ENCODE results near the gene TRNP1.
"Not testable (repeated sequence)": the region's sequence is repeated elsewhere in the genome, so short reads cannot be mapped to it uniquely, and the experiment has no call there.

TRNP1 gene, protein sequence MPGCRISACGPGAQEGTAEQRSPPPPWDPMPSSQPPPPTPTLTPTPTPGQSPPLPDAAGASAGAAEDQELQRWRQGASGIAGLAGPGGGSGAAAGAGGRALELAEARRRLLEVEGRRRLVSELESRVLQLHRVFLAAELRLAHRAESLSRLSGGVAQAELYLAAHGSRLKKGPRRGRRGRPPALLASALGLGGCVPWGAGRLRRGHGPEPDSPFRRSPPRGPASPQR

GRCh38 chr1:26993237-26994019, at the start of gene TRNP1:
Gene TRNP1 (plus strand): TSS chr1:26993692. CDS start chr1:26993787, 95 bp downstream.
- in situ Hi-C loops (cut with MboI; ENCODE audit: low sequenced_read_pairs): no loop called here

- in situ Hi-C loops (cut with MboI; ENCODE audit: low sequenced_read_pairs): no loop called here
Observed at GRCh38 chr1:26945138-26945537, 48.4 kb upstream of the TRNP1 start.

GRCh38 chr1:26945728-26946127, 47.8 kb upstream of the TRNP1 start:
- in situ Hi-C loops (cut with MboI; ENCODE audit: low sequenced_read_pairs): no loop called here

- in situ Hi-C loops (cut with MboI; ENCODE audit: low sequenced_read_pairs): no loop called here
Observed at GRCh38 chr1:26946270-26946669, 47.2 kb upstream of the TRNP1 start.

- in situ Hi-C loops (cut with MboI; ENCODE audit: low sequenced_read_pairs): not testable (repeated sequence)
Observed at GRCh38 chr1:26948725-26949057, 44.8 kb upstream of the TRNP1 start.

- in situ Hi-C loops (cut with MboI; ENCODE audit: low sequenced_read_pairs): no loop called here
Observed at GRCh38 chr1:26949266-26949925, 44.1 kb upstream of the TRNP1 start.

GRCh38 chr1:26949926-26950319, 43.6 kb upstream of the TRNP1 start:
- in situ Hi-C loops (cut with MboI; ENCODE audit: low sequenced_read_pairs): no loop called here

GRCh38 chr1:26950602-26951001, 42.9 kb upstream of the TRNP1 start:
- in situ Hi-C loops (cut with MboI; ENCODE audit: low sequenced_read_pairs): no loop called here

DNA sequence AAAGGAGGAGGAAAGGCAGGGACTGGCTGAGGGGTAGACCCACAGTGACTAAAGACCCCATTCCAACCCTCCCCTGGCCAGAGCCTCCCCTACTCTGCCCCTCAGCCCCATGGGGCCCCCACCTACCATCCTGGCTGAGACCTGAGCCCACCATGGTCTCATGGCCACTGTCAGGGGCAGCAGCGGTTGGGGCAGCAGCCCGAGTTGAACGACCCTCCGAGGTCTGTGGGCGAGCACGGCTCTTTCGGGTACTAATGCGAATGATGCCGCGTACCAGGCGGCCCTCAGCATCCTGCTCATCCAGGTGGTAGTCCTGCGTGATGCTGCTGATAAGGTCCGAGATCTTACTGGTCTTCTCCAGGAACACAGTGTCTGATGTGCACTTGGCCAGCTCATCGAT, 42.3 kb upstream of the TRNP1 start:
- in situ Hi-C loops (cut with MboI; ENCODE audit: low sequenced_read_pairs): no loop called here

- in situ Hi-C loops (cut with MboI; ENCODE audit: low sequenced_read_pairs): no loop called here
Observed at GRCh38 chr1:26951821-26952497, 41.5 kb upstream of the TRNP1 start.

DNA sequence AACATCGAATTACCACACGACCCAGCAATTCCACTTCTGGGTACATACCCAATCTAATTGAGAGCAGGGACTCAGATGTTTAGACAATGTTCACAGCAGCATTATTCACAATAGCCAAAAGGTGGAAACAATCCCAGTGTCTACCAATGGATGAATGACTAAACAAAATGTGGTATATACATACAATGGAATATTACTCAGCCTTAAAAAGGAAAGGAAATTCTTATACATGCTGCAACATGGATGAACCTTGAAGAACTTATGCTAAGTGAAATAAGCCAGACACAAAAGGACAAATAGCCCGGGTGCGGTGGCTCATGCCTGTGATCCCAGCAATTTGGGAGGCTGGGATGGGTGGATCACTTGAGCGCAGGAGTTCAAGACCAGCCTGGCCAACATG, 40.1 kb upstream of the TRNP1 start:
- in situ Hi-C loops (cut with MboI; ENCODE audit: low sequenced_read_pairs): no loop called here

DNA sequence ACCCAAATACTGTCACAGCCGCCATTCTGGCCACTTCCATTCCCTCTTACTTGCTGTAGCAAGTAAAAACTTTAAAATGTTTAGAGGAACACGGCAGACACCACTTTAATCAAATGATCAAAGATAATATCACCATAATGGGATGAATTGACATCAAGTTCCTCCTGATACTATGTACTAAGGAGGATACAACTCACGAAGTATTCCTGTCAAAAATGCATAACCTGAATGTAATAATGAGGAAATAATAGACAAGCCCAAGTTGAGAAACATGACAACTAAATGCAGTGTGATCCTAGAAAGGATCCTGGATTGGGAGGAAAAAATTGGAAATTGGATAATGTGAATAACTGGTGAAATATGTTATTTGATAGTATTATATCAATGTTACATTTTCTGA, 37.2 kb upstream of the TRNP1 start:
- in situ Hi-C loops (cut with MboI; ENCODE audit: low sequenced_read_pairs): no loop called here

- in situ Hi-C loops (cut with MboI; ENCODE audit: low sequenced_read_pairs): no loop called here
Observed at GRCh38 chr1:26957306-26957705, 36.2 kb upstream of the TRNP1 start.

- in situ Hi-C loops (cut with MboI; ENCODE audit: low sequenced_read_pairs): no loop called here
Observed at GRCh38 chr1:26959270-26959669, 34.2 kb upstream of the TRNP1 start.

- in situ Hi-C loops (cut with MboI; ENCODE audit: low sequenced_read_pairs): no loop called here
Observed at GRCh38 chr1:26959722-26960624, 33.5 kb upstream of the TRNP1 start, which contains the start of gene KDF1. Gene KDF1 (minus strand): TSS chr1:26960468. CDS start chr1:26952380, 8,088 bp downstream.

- in situ Hi-C loops (cut with MboI; ENCODE audit: low sequenced_read_pairs): no loop called here
Observed at GRCh38 chr1:26960625-26960966, 32.9 kb upstream of the TRNP1 start.

- in situ Hi-C loops (cut with MboI; ENCODE audit: low sequenced_read_pairs): no loop called here
Observed at GRCh38 chr1:26961826-26962225, 31.7 kb upstream of the TRNP1 start.

- in situ Hi-C loops (cut with MboI; ENCODE audit: low sequenced_read_pairs): no loop called here
Observed at GRCh38 chr1:26965213-26965612, 28.3 kb upstream of the TRNP1 start.

- in situ Hi-C loops (cut with MboI; ENCODE audit: low sequenced_read_pairs): no loop called here
Observed at GRCh38 chr1:26965628-26966027, 27.9 kb upstream of the TRNP1 start.

DNA sequence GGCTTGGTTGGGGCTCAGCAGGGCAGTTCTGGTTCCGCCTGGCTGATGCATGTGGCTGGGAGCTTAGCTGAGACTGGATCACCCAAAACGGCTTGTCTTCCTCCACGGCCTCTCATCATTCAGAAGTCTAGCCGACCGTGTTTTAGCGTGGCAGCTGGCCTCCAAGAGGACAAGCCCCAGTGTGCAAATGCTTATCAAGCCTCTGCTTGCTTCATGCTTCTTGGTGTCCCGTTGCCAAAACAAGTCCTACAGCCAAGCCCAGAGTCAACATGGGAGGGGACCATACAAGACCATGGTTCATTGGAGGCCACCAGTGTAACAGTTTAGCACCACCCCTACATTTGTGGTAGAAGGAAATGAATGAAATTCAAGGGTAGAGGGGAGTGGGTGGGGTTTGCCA, 22.7 kb upstream of the TRNP1 start:
- in situ Hi-C loops (cut with MboI; ENCODE audit: low sequenced_read_pairs): no loop called here

- in situ Hi-C loops (cut with MboI; ENCODE audit: low sequenced_read_pairs): no loop called here
Observed at GRCh38 chr1:26971590-26971989, 21.9 kb upstream of the TRNP1 start.

Measured in hTERT RPE-1 (cell line).